B cell (primary cell): ENCODE results near the gene OR2AG1. TPM values are rescaled to one million over a fixed set of nuclear protein-coding genes. Genes with fewer than 3 reads are reported as not detected.

Experiments used
- ATAC-seq: fragments of 200-7000 bp; cut with Tn5 transposase; one replicate; pipeline ENCODE4 v1.10.0; 2021; ENCODE audit warnings: low read depth, mild to moderate bottlenecking, moderate number of reproducible peaks, moderate library complexity
- CTCF ChIA-PET: fragments of 350-600 bp; sonication (Branson Sonifier 250); formaldehyde crosslinking; loops from one replicate; lab custom pipeline; 2021; ENCODE audit warnings: antibody characterized with exemption, inconsistent platforms; lab: Charles Lee
- POLR2A ChIA-PET: fragments of 350-600 bp; sonication (Branson Sonifier 250); formaldehyde crosslinking; loops from one replicate; lab custom pipeline; 2021; ENCODE audit warnings: antibody characterized with exemption; lab: Charles Lee
- DNase-seq: peaks from one replicate; pipeline ENCODE4 v3.0.0; 2013
- H2AFZ ChIP-seq: 2 replicates; pipeline ENCODE4 v1.6.1; 2012; ENCODE audit warnings: mild to moderate bottlenecking, low read depth, low read length; ENCODE audit not compliant: insufficient read depth, poor library complexity, severe bottlenecking
- H3K27ac ChIP-seq, 2 donors: 1 replicate in 1 of 2; 2 replicates in 1 of 2; pipeline ENCODE4 v1.5.1; 2012 to 2013; ENCODE audit warnings: low read length in 2 of 2, mild to moderate bottlenecking in 2 of 2, moderate library complexity in 1 of 2
- H3K27me3 ChIP-seq, 4 experiments: fragments of 200-600 bp in 1 of 4; sonication (generic) in 1 of 4; replicated peaks in 1 of 4; 1 replicate in 2 of 4; 2 replicates in 2 of 4; pipeline versions ENCODE4 v1.6.1 to v1.7.0; 2013 to 2016; ENCODE audit warnings: low read length in 3 of 4, mild to moderate bottlenecking in 2 of 4, mixed read lengths in 1 of 4, moderate library complexity in 1 of 4; ENCODE audit not compliant: insufficient read depth in 4 of 4, control insufficient read depth in 3 of 4; ENCODE audit errors: control extremely low read depth in 1 of 4
- H3K36me3 ChIP-seq, 2 experiments: replicated peaks in 1 of 2; 1 replicate in 1 of 2; 2 replicates in 1 of 2; pipeline versions ENCODE4 v1.6.1 to v1.7.1; 2013; ENCODE audit warnings: low read length in 1 of 2; ENCODE audit not compliant: insufficient read depth in 2 of 2, control insufficient read depth in 1 of 2; ENCODE audit errors: control extremely low read depth in 1 of 2, extremely low read depth in 1 of 2
- H3K4me1 ChIP-seq, 2 donors: fragments of 200-600 bp in 1 of 2; sonication (generic) in 1 of 2; 1 replicate in 1 of 2; 2 replicates in 1 of 2; pipeline versions ENCODE4 v1.5.1 to v1.6.1; 2013 to 2017; ENCODE audit warnings: low read length in 2 of 2; ENCODE audit not compliant: control insufficient read depth in 2 of 2, insufficient read depth in 2 of 2
- H3K4me2 ChIP-seq: replicated peaks from 2 replicates; pipeline ENCODE3; 2012; ENCODE audit warnings: mild to moderate bottlenecking, low read depth, low read length; ENCODE audit not compliant: poor library complexity, severe bottlenecking
- H3K4me3 ChIP-seq, 5 experiments: fragments of 200-600 bp in 1 of 5; sonication (generic) in 1 of 5; 1 replicate in 3 of 5; 2 replicates in 2 of 5; pipeline versions ENCODE4 v1.5.1 to v1.7.0; 2011 to 2016; ENCODE audit warnings: low read length in 4 of 5, mild to moderate bottlenecking in 4 of 5, low read depth in 2 of 5, control low read depth in 1 of 5, moderate library complexity in 1 of 5; ENCODE audit not compliant: insufficient read depth in 1 of 5; ENCODE audit errors: control extremely low read depth in 1 of 5, extremely low read depth in 1 of 5
- H3K79me2 ChIP-seq: fragments of 200-600 bp; sonication (generic); one replicate; pipeline ENCODE4 v1.6.0; 2016; ENCODE audit warnings: low read length; ENCODE audit not compliant: control insufficient read depth, insufficient read depth
- H3K9ac ChIP-seq: fragments of 200-600 bp; sonication (generic); 2 replicates; pipeline ENCODE4 v1.6.1; 2017; ENCODE audit warnings: mild to moderate bottlenecking, low read length, moderate library complexity
- H3K9me3 ChIP-seq, 3 donors: one replicate each; pipeline versions ENCODE4 v1.6.1 to v1.7.1; 2013; ENCODE audit warnings: low read length in 2 of 3; ENCODE audit not compliant: control insufficient read depth in 2 of 3, insufficient read depth in 1 of 3; ENCODE audit errors: control extremely low read depth in 1 of 3
- H4K20me1 ChIP-seq: 2 replicates; pipeline ENCODE4 v1.6.0; 2012; ENCODE audit warnings: mild to moderate bottlenecking, low read length; ENCODE audit not compliant: insufficient read depth, control insufficient read depth, poor library complexity, severe bottlenecking
- H3K27ac Mint-ChIP-seq: one replicate; pipeline ENCODE4 v1.8.0; 2021; ENCODE audit warnings: mixed read lengths
- H3K27me3 Mint-ChIP-seq: one replicate; pipeline ENCODE4 v1.8.0; 2021; ENCODE audit warnings: mixed read lengths
- H3K4me1 Mint-ChIP-seq: one replicate; pipeline ENCODE4 v1.8.0; 2021; ENCODE audit warnings: mixed read lengths
- H3K4me3 Mint-ChIP-seq: one replicate; pipeline ENCODE4 v1.8.0; 2021; ENCODE audit warnings: mixed read lengths
- H3K9me3 Mint-ChIP-seq: one replicate; pipeline ENCODE4 v1.8.0; 2022; ENCODE audit warnings: mixed read lengths; ENCODE audit not compliant: insufficient read depth
- EZH2 ChIP-seq: IDR thresholded peaks from 2 replicates; pipeline ENCODE4 v1.6.1; 2012; ENCODE audit warnings: borderline replicate concordance, low read depth, mild to moderate bottlenecking, moderate library complexity, low read length; ENCODE audit not compliant: insufficient read depth, poor library complexity, severe bottlenecking
- WGBS: methylation state at CpG from one replicate; pipeline ENCODE4 v1.1.5; 2013; ENCODE audit warnings: missing lambda C conversion rate; ENCODE audit not compliant: insufficient coverage; 5-methylcytosine and 5-hydroxymethylcytosine counted together
- intact Hi-C: fragments of 100-400 bp; cut with micrococcal nuclease; formaldehyde crosslinking; loops from one replicate; pipeline ENCODE4 v1.10.0; 2022
- polyA plus RNA-seq: library from polyadenylated mRNA; depleted of rRNA; stranded (reverse); fragments of >200 nt; gene quantifications from 2 replicates; pipeline ENCODE4 v1.2.3, GENCODE V29; 2012
- total RNA-seq, 2 donors: library from RNA; stranded (reverse); fragments of 120-200 nt in 1 of 2; gene quantifications; 1 replicate in 1 of 2; 2 replicates in 1 of 2; pipeline versions ENCODE4 v1.2.3 to v1.2.4, GENCODE V29; 2013 to 2022
- TF ChIP-seq, protein P1 (sequence below): fragments of 200-600 bp; IDR thresholded peaks from one replicate; pipeline ENCODE4 v1.8.0; 2022; ENCODE audit warnings: antibody characterized with exemption, mild to moderate bottlenecking

OR2AG1 gene
- total and polyA plus RNA-seq, 2 donors (not counting 1 experiment from before 2014, with no cell fraction given), result not detected

- Histone ChIP-seq H3K27ac (peak overlapping the region; percentile 83 to 95), H3K27me3 (no peaks in the 10 kb centered on the region), H4K20me1 (peaks cover 5% of the 10 kb centered on the region), H3K9ac (peak overlapping the region; percentile 90), H2AFZ (peak overlapping the region; percentile 95), H3K4me3 (peak overlapping the region; percentile 54 to 95 (median 80)), H3K4me1 (peaks cover 49 to 58% of the 10 kb centered on the region in 2 donors), H3K36me3 (peaks cover 0 to 2% of the 10 kb centered on the region in 2 experiments), H3K9me3 (no peaks in the 10 kb centered on the region), H3K79me2 (peaks cover 64% of the 10 kb centered on the region), H3K4me2 (peak overlapping the region; percentile 86)
- Mint-ChIP-seq H3K27me3 (no peaks in the 10 kb centered on the region), H3K4me3 (no peak overlapping the region), H3K9me3 (no peaks in the 10 kb centered on the region), H3K4me1 (peaks cover 25% of the 10 kb centered on the region), H3K27ac (no peak overlapping the region)
- ATAC-seq, result peak; percentile 84
- ChIA-PET POLR2A (interaction anchor here (0.7 to 1.7 kb wide), 4 partner anchors 9 to 142 kb away, joined by 3 to 9 read pairs (median 4); partner anchors contain the start of gene MRPL17), CTCF (interaction anchor here (0.9 to 18.2 kb wide), 12 partner anchors 5 to 750 kb away, joined by 3 to 760 read pairs (median 4); partner anchors contain the start of genes ARFIP2, MRPL17, OR2AG2 and TIMM10B)
- intact Hi-C loops, result loop anchor here (1.0 to 2.0 kb wide), 2 partner anchors 11 to 143 kb away; partner anchors contain the start of genes ILK and RRP8
- WGBS, result 0% methylated on average over 4 of the region's 5 CpGs
- peak; percentile 74 for DNase-seq
- no peak for TF ChIP-seq EZH2
- TF ChIP-seq, protein P1, sequence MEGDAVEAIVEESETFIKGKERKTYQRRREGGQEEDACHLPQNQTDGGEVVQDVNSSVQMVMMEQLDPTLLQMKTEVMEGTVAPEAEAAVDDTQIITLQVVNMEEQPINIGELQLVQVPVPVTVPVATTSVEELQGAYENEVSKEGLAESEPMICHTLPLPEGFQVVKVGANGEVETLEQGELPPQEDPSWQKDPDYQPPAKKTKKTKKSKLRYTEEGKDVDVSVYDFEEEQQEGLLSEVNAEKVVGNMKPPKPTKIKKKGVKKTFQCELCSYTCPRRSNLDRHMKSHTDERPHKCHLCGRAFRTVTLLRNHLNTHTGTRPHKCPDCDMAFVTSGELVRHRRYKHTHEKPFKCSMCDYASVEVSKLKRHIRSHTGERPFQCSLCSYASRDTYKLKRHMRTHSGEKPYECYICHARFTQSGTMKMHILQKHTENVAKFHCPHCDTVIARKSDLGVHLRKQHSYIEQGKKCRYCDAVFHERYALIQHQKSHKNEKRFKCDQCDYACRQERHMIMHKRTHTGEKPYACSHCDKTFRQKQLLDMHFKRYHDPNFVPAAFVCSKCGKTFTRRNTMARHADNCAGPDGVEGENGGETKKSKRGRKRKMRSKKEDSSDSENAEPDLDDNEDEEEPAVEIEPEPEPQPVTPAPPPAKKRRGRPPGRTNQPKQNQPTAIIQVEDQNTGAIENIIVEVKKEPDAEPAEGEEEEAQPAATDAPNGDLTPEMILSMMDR, result no peak
Observed at GRCh38 chr11:6746086-6746618, 36.7 kb upstream of the OR2AG1 start.

DNA sequence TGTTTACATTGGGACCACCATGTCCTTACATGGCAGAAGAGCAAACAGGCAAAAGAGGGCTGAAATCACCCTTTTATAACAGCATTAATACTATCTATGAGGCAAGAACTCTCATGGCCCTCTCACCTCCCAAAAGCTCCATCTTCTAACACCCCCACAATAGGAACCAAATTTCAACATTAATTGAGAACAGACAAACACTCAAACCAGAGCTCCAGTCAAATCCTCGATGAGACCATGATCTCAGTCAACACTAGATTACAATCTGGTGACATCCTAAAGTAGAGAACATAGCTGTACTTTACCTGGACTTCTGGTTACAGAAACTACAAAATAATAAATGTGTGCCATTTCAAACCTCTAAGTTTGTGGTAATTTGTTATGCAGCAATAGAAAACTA lies 36.2 kb upstream of the OR2AG1 start:
- H3K4me1 ChIP-seq, result peaks cover 48 to 56% of the 10 kb centered on the region in 2 donors
- 0% methylated on average over 1 of the region's 1 CpG for WGBS
- H3K27me3 ChIP-seq, result no peaks in the 10 kb centered on the region
- CTCF ChIA-PET, result interaction anchor here (0.7 to 18.2 kb wide), 14 partner anchors 6 to 750 kb away, joined by 3 to 760 read pairs (median 4); partner anchors contain the start of genes ARFIP2, MRPL17, OR2AG2 and TIMM10B
- no peak for TF ChIP-seq EZH2
- TF ChIP-seq, protein P1, result no peak
- intact Hi-C loops, result loop anchor here (1.0 to 2.0 kb wide), 2 partner anchors 11 to 144 kb away; partner anchors contain the start of genes ILK and RRP8
- no peak overlapping the region for H3K27ac Mint-ChIP-seq
- DNase-seq (no peak), ATAC-seq (no peak)
- H3K79me2 ChIP-seq, result peaks cover 62% of the 10 kb centered on the region
- POLR2A ChIA-PET, result interaction anchor here (0.6 to 1.7 kb wide), 4 partner anchors 8 to 142 kb away, joined by 3 to 9 read pairs (median 4); partner anchors contain the start of gene MRPL17
- peaks cover 5% of the 10 kb centered on the region for H4K20me1 ChIP-seq
- H3K4me1 Mint-ChIP-seq, result peaks cover 24% of the 10 kb centered on the region
- no peaks in the 10 kb centered on the region for H3K9me3 ChIP-seq
- H3K4me3 ChIP-seq, result peak overlapping the region; percentile 54 to 95 (median 80)
- no peaks in the 10 kb centered on the region for H3K9me3 Mint-ChIP-seq
- no peaks in the 10 kb centered on the region for H3K27me3 Mint-ChIP-seq
- H3K9ac ChIP-seq, result peak overlapping the region; percentile 90
- peaks cover 0 to 2% of the 10 kb centered on the region in 2 experiments for H3K36me3 ChIP-seq
- peak overlapping the region; percentile 83 to 95 for H3K27ac ChIP-seq
- H3K4me3 Mint-ChIP-seq, result no peak overlapping the region
- H2AFZ ChIP-seq, result peak overlapping the region; percentile 95
- peak overlapping the region; percentile 86 for H3K4me2 ChIP-seq
